ENCODE measurements around the gene CASQ2.
"Not testable (repeated sequence)": the region's sequence is repeated elsewhere in the genome, so short reads cannot be mapped to it uniquely, and the experiment has no call there.

GRCh38 chr1:115779075-115779474 is 10.6 kb upstream of the CASQ2 start:
- TF ChIP-seq BHLHE40 (IDR thresholded peaks at IDR 0.05; ENCODE audit: low read depth, low read length); POLR2A (IDR thresholded peaks at IDR 0.05; ENCODE audit: low read length); CTCF (IDR thresholded peaks at IDR 0.05); RAD21 (conservative IDR thresholded peaks at IDR 0.05 in 1 of 2, IDR thresholded peaks at IDR 0.05 in 1 of 2); REST (IDR thresholded peaks at IDR 0.05); ELK1 (IDR thresholded peaks at IDR 0.05; ENCODE audit: low read depth, low read length); EP300 (IDR thresholded peaks at IDR 0.05); CHD2 (IDR thresholded peaks at IDR 0.05; ENCODE audit: low read length, partially characterized antibody): not testable (repeated sequence)

All from A549 (cell line).